Measurements from ENCODE around the gene TNFRSF8. TPM values are rescaled to one million over a fixed set of nuclear protein-coding genes. Genes with fewer than 3 reads are reported as not detected.

Gene TNFRSF8
- total RNA-seq, 4 donors from 2014 or later: 1.1 to 2.6 (median 1.4) TPM

- intact Hi-C loops (cut with DNase I; ENCODE audit: low total_unique reads) (no loop called here), in situ Hi-C loops (cut with MboI; ENCODE audit: low sequenced_read_pairs in 4 of 4) (no loop called here)
- no peaks in the 10 kb centered on the region for H3K36me3 ChIP-seq
- H3K9me3 ChIP-seq: no peaks in the 10 kb centered on the region
- H3K4me3 ChIP-seq: no peak overlapping the region
- DNase-seq (no peak), ATAC-seq (no peak)
- no peaks in the 10 kb centered on the region for H3K4me1 ChIP-seq
- H3K27ac ChIP-seq: no peak overlapping the region
- peaks cover 0 to 5% (median 2%) of the 10 kb centered on the region in 3 donors for H3K27me3 ChIP-seq
- TF ChIP-seq CTCF (IDR thresholded peaks at IDR 0.05 in 4 of 5, conservative IDR thresholded peaks at IDR 0.05 in 1 of 5) (no peak), POLR2A (IDR thresholded peaks at IDR 0.05) (no peak)
Measured at GRCh38 chr1:12081648-12082396, 18.7 kb downstream of the TNFRSF8 start.

- H3K4me3 ChIP-seq: no peak overlapping the region
- no peaks in the 10 kb centered on the region for H3K9me3 ChIP-seq
- intact Hi-C loops (cut with DNase I; ENCODE audit: low total_unique reads) (no loop called here), in situ Hi-C loops (cut with MboI; ENCODE audit: low sequenced_read_pairs in 4 of 4) (no loop called here)
- H3K36me3 ChIP-seq: no peaks in the 10 kb centered on the region
- ATAC-seq: no peak
- no peak for TF ChIP-seq CTCF (IDR thresholded peaks at IDR 0.05 in 4 of 5, conservative IDR thresholded peaks at IDR 0.05 in 1 of 5)
- no peak for TF ChIP-seq POLR2A (IDR thresholded peaks at IDR 0.05)
- H3K27ac ChIP-seq: no peak overlapping the region
- no peak for DNase-seq
- no peaks in the 10 kb centered on the region for H3K4me1 ChIP-seq
- H3K27me3 ChIP-seq: no peaks in the 10 kb centered on the region
Measured at GRCh38 chr1:12082988-12083387, 19.9 kb downstream of the TNFRSF8 start.

- H3K4me3 ChIP-seq: no peak overlapping the region
- intact Hi-C loops (cut with DNase I; ENCODE audit: low total_unique reads): no loop called here
- no peaks in the 10 kb centered on the region for H3K27me3 ChIP-seq
- no peak overlapping the region for H3K27ac ChIP-seq
- no peak for ATAC-seq
- DNase-seq: no peak
- in situ Hi-C loops (cut with MboI; ENCODE audit: low sequenced_read_pairs in 4 of 4): no loop called here
- no peak for TF ChIP-seq CTCF (IDR thresholded peaks at IDR 0.05 in 4 of 5, conservative IDR thresholded peaks at IDR 0.05 in 1 of 5)
- TF ChIP-seq POLR2A (IDR thresholded peaks at IDR 0.05): no peak
- H3K9me3 ChIP-seq: no peaks in the 10 kb centered on the region
- no peaks in the 10 kb centered on the region for H3K36me3 ChIP-seq
- H3K4me1 ChIP-seq: no peaks in the 10 kb centered on the region
Measured at GRCh38 chr1:12083766-12084165, 20.7 kb downstream of the TNFRSF8 start.

- no peak overlapping the region for H3K27ac ChIP-seq
- H3K4me3 ChIP-seq: no peak overlapping the region
- H3K9me3 ChIP-seq: no peaks in the 10 kb centered on the region
- TF ChIP-seq POLR2A (IDR thresholded peaks at IDR 0.05) (no peak), CTCF (IDR thresholded peaks at IDR 0.05 in 4 of 5, conservative IDR thresholded peaks at IDR 0.05 in 1 of 5) (no peak)
- H3K36me3 ChIP-seq: no peaks in the 10 kb centered on the region
- H3K27me3 ChIP-seq: no peaks in the 10 kb centered on the region
- DNase-seq (no peak), ATAC-seq (no peak)
- H3K4me1 ChIP-seq: no peaks in the 10 kb centered on the region
- intact Hi-C loops (cut with DNase I; ENCODE audit: low total_unique reads) (no loop called here), in situ Hi-C loops (cut with MboI; ENCODE audit: low sequenced_read_pairs in 4 of 4) (no loop called here)
Measured at GRCh38 chr1:12085643-12086260, 22.6 kb downstream of the TNFRSF8 start.
